Activated naive CD8-positive, alpha-beta T cell treated with anti-CD3 and anti-CD28 coated beads, Interleukin-2, amount 50 U/mL, for 24 hours (primary cell): ENCODE measurements around the gene HOXA13.
A peak's percentile ranks its signal among the peaks of the same experiment; 100 is the strongest.

Source experiments
- ATAC-seq: fragments of 150-1000 bp; cut with Tn5 transposase; one replicate; pipeline ENCODE4 v1.10.0; 2021
- DNase-seq: peaks from one replicate; pipeline ENCODE4 v3.0.0; 2021
- H3K27ac Mint-ChIP-seq: one replicate; pipeline ENCODE4 v1.8.0; 2021; ENCODE audit warnings: mild to moderate bottlenecking, mixed read lengths
- H3K27me3 Mint-ChIP-seq: one replicate; pipeline ENCODE4 v1.8.0; 2021; ENCODE audit warnings: mixed read lengths
- H3K36me3 Mint-ChIP-seq: one replicate; pipeline ENCODE4 v1.8.0; 2021; ENCODE audit warnings: low read depth, mixed read lengths
- H3K4me1 Mint-ChIP-seq: one replicate; pipeline ENCODE4 v1.8.0; 2021; ENCODE audit warnings: mixed read lengths
- H3K4me3 Mint-ChIP-seq: one replicate; pipeline ENCODE4 v1.8.0; 2021; ENCODE audit warnings: mild to moderate bottlenecking, moderate library complexity, mixed read lengths
- H3K9me3 Mint-ChIP-seq: one replicate; pipeline ENCODE4 v1.8.0; 2021; ENCODE audit warnings: mixed read lengths

Gene HOXA13

DNA sequence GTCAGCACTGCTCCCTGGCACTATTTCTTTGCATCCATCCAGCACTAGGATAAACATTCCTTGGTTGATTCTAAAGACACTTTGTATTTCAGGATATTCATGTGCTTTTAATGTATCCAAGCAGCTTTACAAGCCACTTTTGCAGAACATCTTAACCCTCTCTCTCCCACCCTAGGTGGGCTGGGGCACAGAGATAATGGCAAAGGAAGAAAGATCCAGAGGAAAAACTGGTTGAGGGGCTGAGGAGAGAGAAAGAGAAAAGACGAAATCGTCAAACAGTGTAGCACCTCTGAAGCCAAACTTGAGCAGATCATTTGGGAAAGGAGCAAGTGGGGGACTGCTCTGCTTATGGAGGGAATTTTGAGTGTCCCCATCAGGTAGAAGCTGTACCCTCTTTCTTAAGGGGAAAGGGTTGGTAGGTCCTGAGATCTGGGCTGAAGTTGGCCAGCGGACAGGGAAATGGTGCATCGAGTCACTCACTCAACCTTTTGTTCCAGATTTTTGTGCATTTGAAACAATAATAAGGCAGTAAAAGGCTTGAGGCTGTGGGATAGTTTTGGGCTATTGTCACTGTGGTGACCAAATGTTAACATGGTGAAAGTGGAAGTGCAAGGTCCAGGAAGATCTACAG, 4.2 kb upstream of the HOXA13 start:
- ATAC-seq (no peak), DNase-seq (no peak)
- Mint-ChIP-seq H3K36me3 (no peaks in the 10 kb centered on the region), H3K4me1 (peaks cover 35% of the 10 kb centered on the region), H3K9me3 (no peaks in the 10 kb centered on the region), H3K27ac (no peak overlapping the region), H3K27me3 (peaks cover 84% of the 10 kb centered on the region), H3K4me3 (no peak overlapping the region)

DNA sequence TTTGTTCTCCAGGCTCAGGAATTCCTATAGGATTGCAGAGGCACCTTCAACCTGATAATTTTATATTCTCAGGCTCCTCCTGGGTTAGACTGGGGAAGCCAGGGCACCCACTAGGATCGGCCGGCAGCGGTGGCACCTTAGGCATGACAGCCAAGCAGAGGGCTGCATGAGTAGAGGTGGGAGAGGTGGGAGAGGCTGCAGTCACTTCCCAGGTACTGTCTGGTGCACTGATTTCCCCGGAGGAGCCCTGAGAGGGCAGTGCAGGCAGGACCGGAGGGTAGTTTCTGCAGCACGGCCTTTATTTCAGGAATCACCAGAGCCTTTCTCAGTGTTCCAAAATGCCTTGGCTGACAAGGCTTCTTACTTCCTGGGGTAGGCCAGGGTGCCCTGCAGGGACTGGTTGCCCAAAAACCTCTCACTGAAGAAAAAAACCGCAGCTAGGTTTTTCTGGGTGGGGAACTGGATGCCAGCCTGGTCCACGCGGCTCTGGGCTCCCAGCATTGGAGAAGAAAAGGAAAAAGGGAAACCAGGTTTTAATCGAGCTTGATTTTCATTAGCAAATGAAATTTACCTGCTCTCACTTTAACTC, 3.6 kb upstream of the HOXA13 start:
- no peak overlapping the region for H3K27ac Mint-ChIP-seq
- ATAC-seq (no peak), DNase-seq (no peak)
- H3K36me3 Mint-ChIP-seq: no peaks in the 10 kb centered on the region
- no peaks in the 10 kb centered on the region for H3K9me3 Mint-ChIP-seq
- peaks cover 83% of the 10 kb centered on the region for H3K27me3 Mint-ChIP-seq
- H3K4me3 Mint-ChIP-seq: no peak overlapping the region
- H3K4me1 Mint-ChIP-seq: peaks cover 39% of the 10 kb centered on the region

DNA sequence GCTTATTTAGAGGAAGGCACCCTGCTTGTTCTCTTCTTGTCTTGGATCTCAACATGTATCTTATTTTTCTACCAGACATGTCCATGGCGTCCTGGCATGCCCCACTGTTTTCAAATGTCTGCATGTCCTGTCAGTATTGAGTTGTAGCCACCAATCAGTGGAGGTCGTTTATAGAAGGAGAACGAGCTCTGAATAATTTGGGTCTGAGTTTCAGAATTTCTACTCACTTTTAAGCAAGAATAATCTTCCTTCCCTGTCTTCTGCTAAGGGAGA, 2.9 kb upstream of the HOXA13 start:
- Mint-ChIP-seq H3K4me1 (peaks cover 42% of the 10 kb centered on the region), H3K27me3 (peaks cover 83% of the 10 kb centered on the region), H3K36me3 (no peaks in the 10 kb centered on the region), H3K4me3 (no peak overlapping the region), H3K27ac (peak overlapping the region; percentile 5), H3K9me3 (no peaks in the 10 kb centered on the region)
- DNase-seq (no peak), ATAC-seq (no peak)

DNA sequence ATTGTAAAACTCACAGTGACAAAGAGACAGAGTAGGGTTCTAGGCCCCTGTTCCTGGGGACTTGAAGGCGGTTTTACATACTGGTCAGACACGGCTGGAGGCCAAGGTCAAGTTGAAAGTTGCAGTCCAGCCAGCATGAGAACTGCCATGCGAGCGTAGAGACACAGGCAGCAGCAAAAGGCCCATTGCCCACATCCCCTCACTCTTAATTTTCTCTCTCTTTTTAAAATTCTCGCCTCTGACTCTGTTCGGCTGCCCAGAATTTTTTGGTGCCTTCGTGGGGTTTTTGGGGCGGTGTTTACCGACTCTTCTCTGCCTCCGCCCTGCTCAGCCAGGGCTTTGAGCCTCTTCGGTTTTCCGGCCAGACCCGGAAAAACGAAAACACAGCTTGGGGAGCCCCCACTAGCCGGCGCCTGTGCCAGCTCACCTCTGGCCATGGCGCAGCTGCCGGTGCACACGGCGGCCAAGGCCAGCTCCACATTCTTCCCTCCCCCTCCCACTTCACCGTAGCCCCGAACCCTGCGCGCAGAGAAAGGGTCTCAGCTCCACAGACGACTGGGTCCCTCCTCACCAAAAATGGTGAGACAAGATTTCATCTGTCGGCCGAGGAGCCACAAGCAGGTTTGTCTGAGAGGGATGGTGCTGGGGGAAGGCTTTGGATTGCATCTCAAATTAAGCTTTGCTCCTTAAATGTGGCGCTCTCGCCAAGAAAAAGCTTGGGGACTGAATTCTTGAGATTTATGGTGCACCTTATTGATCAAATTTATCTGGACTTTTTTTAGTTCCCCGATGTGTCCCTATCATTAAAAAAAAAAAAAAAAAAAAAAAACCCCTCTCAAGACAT, 2.3 kb upstream of the HOXA13 start:
- H3K27ac Mint-ChIP-seq: no peak overlapping the region
- peaks cover 83% of the 10 kb centered on the region for H3K27me3 Mint-ChIP-seq
- no peak for DNase-seq
- no peaks in the 10 kb centered on the region for H3K36me3 Mint-ChIP-seq
- no peak for ATAC-seq
- H3K9me3 Mint-ChIP-seq: no peaks in the 10 kb centered on the region
- peak overlapping the region; percentile 17 for H3K4me3 Mint-ChIP-seq
- peaks cover 42% of the 10 kb centered on the region for H3K4me1 Mint-ChIP-seq

DNA sequence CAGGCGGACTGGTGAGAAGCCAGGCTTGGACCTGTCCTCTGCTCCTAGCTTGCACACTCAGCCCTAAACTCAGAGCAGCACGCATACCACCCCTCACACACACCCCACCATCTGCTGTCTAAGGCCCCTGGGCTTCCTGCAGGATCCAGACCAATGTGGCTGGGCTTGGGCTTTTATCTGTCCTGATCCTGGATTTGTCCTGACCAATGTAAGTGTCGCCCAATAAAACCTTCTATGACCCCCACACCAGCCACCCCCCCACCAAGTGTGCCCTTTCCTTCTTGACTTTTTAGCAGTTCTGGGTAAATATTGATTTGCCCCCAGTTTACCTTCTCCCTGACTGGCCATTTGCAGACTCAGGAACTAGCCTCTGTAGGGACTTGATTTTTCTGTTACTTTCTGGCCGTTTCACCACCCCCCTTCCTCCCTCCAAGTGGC, 1.7 kb upstream of the HOXA13 start:
- Mint-ChIP-seq H3K36me3 (no peaks in the 10 kb centered on the region), H3K4me3 (peak overlapping the region; percentile 40), H3K27ac (no peak overlapping the region), H3K4me1 (peaks cover 42% of the 10 kb centered on the region), H3K27me3 (peaks cover 83% of the 10 kb centered on the region), H3K9me3 (no peaks in the 10 kb centered on the region)
- ATAC-seq (no peak), DNase-seq (no peak)

DNA sequence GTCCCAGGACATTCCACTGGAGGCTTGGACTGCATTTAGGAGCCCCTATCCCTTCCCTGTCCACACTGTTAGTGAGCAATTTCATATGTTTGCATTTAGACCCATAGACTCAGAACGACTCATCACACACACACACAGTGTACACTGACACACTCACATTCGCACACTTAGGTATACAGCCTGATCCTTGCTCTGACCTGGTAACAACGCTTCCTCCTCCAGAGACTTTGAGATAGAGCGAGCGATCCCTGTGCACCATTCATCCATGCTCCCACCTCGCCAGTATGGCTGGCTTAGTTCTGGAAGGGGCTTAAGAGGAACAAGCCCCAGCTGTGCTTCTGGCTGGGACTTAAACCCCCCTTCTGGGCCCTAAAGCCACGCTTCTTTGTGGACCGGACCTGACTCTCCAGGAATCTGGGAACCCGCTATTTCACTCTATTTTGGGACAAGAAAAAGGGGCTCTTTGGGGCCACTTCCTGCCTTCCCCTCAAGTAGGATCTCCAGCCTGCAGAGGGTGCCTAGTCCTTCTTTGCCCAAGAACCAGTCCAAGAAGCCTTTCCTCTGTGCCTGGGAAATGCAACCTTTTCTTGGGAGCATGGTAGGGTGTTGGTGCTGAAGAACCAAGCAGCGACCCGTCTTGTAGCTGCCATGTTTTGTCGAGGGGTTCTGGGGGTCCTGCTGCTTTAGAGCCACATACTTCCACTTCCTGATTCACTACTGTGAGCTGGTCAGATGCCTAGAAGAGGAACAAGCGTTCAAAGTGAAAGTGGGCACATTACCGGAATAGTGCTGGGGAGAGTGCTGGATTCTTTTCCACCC, 1.1 kb upstream of the HOXA13 start:
- no peaks in the 10 kb centered on the region for H3K9me3 Mint-ChIP-seq
- peak overlapping the region; percentile 40 for H3K4me3 Mint-ChIP-seq
- no peaks in the 10 kb centered on the region for H3K36me3 Mint-ChIP-seq
- peaks cover 42% of the 10 kb centered on the region for H3K4me1 Mint-ChIP-seq
- ATAC-seq: no peak
- DNase-seq: no peak
- H3K27ac Mint-ChIP-seq: peak overlapping the region; percentile 13
- H3K27me3 Mint-ChIP-seq: peaks cover 81% of the 10 kb centered on the region

DNA sequence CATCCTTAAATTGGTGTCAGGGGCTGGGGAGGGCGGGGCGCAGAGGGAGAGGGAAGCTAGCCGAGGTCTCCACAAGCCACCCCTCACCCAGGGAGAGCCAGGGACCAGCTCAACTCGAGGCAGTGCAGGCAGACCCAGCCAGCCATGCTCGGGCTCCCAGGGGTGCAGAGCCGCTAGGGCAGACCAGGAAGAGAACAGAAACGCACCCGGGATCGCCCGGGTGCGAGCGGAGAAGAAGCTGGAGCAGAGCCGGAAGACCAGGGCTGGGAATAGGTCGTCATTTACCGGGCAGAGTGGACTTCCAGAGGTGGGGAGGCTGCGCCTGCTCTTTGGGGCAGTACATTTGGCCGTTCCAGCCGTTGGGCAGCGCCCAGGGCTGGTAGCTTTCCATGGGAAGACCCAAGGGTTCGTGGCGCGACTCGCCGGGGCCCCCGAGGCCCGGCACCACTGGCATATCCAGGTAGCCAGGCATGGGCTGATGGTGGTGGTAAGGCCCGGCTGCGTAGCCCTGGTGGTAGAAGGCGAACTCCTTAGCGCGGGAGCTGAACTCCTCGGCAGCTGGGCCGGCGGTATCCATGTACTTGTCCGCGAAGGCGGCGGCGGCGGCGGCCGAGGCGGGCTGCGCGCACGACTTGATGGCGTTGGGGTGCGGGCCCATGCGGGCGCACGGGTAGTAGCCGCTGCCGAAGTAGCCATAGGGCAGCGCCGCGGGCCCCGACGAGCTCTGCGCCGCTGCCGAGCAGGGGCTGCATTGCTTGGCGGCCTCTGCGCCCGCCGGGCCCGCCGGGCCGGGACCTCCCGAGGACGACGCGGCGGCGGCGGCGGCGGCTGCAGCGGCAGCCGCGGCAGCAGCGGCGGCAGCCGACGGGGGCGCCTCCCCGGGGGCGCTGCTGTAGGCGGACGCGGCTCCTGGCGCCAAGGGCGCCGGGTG, 755 bp downstream of the HOXA13 start:
- Mint-ChIP-seq H3K36me3 (no peaks in the 10 kb centered on the region), H3K9me3 (no peaks in the 10 kb centered on the region), H3K27ac (no peak overlapping the region), H3K4me1 (peaks cover 32% of the 10 kb centered on the region), H3K27me3 (peaks cover 82% of the 10 kb centered on the region), H3K4me3 (peak overlapping the region; percentile 57)
- no peak for DNase-seq
- ATAC-seq: peak; percentile 2

DNA sequence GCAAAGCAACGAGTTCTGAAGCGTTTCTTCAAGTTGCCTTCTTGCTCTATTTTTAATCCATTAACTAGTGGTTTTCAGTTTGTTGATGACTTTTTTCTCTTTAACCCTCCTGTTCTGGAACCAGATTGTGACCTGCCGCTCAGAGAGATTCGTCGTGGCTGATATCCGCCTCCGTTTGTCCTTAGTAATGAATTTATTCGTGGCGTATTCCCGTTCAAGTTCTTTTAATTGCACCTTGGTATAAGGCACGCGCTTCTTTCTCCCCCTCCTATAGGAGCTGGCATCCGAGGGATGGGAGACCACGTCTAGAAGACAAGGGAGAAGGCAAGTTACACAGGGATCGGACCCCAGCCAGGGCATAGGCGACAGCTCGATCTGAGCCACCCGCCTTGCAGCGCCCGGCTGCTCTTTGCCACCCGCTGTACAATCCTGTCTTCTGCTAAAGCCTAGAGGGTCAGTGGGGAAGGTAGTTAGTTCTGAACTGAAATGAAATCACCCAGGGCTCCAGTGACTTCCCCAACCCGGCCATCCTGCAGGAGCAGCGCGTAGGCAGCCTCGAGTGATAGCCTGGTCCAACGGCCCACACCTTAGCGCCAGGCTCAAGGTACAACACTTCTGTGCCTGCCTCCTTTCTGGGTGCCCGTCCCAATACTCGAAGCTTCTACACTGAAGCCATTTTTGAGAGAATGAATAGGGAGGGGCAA, 1.6 kb downstream of the HOXA13 start:
- H3K4me1 Mint-ChIP-seq: peaks cover 37% of the 10 kb centered on the region
- no peaks in the 10 kb centered on the region for H3K9me3 Mint-ChIP-seq
- no peak overlapping the region for H3K4me3 Mint-ChIP-seq
- H3K27me3 Mint-ChIP-seq: peaks cover 84% of the 10 kb centered on the region
- H3K27ac Mint-ChIP-seq: peak overlapping the region; percentile 25
- no peaks in the 10 kb centered on the region for H3K36me3 Mint-ChIP-seq
- ATAC-seq (no peak), DNase-seq (no peak)

DNA sequence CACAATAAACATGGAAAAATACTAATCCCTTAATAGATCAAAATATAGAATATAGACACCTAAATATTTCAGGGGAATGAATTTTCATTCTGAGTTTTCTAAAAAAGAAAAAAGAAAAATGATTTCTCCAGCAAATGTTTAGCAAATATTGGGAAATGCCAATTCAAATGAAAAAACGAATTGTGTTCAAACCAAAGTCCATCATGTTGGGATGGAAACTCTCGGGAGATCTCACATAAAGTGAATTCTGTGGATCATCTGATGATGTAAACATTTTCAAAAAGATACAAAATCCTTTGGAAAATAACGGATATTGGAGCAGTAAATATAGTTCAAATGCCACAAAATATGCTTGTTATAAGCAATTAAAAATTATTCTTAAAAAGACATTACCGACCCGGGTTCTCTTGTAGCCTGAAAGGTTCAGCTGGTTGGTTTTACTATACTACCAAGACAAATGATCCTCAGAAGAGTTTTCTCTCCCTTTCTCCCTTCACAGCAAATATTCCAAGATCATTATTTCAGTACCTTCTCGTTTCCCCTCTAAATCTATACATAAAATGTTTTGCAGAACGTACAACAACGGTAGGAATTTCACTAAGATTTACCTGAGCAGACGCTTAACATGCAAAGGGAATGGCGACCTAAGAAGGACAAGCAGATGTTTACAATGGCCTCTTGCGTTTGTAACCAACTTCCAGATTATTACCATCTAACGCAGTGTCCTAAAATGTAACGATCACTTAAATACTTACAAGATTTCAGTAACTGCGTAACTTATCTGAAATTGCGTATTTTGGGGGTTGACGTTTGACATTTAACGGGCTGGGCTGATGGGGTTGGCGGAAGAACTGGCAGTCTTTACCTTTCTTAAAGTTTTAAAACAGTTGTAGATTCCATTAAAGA, 2.5 kb downstream of the HOXA13 start:
- Mint-ChIP-seq H3K36me3 (no peaks in the 10 kb centered on the region), H3K9me3 (no peaks in the 10 kb centered on the region), H3K27me3 (peaks cover 81% of the 10 kb centered on the region), H3K4me1 (peaks cover 38% of the 10 kb centered on the region), H3K4me3 (no peak overlapping the region), H3K27ac (no peak overlapping the region)
- ATAC-seq (no peak), DNase-seq (no peak)

DNA sequence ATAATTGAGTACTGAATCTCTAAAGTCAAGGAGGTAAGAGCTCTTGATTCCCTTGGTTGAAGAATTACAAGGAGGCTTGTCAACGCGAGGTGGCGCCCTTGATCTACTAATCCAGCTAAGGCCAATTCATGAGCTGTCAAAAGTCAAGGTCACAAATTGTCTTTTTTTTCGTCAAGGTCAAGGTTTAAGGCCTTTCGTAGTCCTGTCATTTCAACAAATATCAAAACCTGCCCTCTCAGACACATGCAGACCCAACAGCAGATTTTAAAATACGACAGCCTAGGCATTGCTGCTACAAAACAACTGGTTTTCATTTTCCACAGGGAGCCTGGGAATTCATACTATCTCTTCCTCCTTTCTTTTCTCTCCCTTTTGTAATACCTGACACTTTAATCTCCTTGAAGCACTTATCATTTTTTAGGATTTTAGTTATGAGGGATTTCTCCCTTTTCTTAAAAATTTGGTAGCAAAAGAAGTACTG, 3.6 kb downstream of the HOXA13 start:
- no peak overlapping the region for H3K27ac Mint-ChIP-seq

DNA sequence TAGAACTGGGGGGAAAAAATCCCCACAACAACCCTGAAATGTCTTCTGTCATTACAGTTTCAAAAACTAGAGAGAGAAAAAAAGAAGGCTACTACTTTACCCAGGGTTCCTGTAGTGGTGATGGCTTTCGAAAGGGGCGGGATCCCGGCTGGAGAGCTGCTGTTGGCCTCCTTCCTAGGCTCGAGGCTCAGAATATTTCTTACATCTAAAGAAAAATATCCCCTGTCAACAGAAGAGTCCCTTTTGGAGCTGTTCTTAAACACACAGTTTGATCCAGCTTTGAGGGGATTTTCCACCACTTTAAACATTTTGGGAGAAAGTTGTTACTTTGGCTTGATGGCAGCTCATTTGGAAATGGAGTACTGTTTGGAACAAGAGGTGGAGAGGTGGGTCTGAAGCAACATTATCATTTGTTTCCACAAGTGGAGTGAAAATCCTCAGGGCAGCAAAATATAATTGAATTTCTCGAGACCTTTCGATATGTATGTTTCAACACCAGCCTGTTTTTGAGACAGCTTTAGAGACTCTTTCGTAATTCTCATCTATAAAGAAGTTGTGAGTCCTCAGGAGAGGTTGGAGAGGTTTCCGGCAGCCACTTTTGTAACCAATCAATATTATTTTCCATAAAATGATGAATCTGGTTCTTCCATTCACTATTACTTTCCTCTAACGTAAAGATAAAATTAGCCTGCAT, 5.1 kb downstream of the HOXA13 start:
- Mint-ChIP-seq H3K27ac (no peak overlapping the region), H3K36me3 (no peaks in the 10 kb centered on the region), H3K27me3 (peaks cover 83% of the 10 kb centered on the region), H3K4me1 (peaks cover 17% of the 10 kb centered on the region), H3K9me3 (no peaks in the 10 kb centered on the region), H3K4me3 (no peak overlapping the region)
- DNase-seq (no peak), ATAC-seq (no peak)

More for the DNA sequence above, 3.6 kb downstream of the HOXA13 start:
- DNase-seq: peak; percentile 82
- no peak for ATAC-seq
- Mint-ChIP-seq H3K27me3 (peaks cover 81% of the 10 kb centered on the region), H3K36me3 (no peaks in the 10 kb centered on the region), H3K9me3 (no peaks in the 10 kb centered on the region), H3K4me3 (no peak overlapping the region), H3K4me1 (peaks cover 28% of the 10 kb centered on the region)

DNA sequence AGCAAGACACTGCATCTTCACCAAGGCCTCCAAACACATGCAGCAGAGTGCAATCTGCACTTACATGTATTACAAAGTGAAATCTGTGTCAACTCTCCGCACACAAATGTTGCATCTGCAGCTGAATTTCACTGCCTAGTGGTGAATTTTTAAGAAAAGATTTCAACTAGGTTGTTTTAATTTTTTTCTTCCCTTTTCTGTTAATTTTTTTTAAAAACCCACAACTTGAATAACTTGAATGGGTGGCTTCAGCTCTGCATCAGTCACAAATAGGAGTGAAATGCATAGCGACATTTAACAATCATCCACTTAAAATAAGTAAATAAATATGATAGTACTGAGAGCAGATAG, 5.9 kb downstream of the HOXA13 start:
- H3K4me3 Mint-ChIP-seq: no peak overlapping the region
- peaks cover 15% of the 10 kb centered on the region for H3K4me1 Mint-ChIP-seq
- no peaks in the 10 kb centered on the region for H3K36me3 Mint-ChIP-seq
- ATAC-seq (no peak), DNase-seq (no peak)
- H3K27me3 Mint-ChIP-seq: peaks cover 90% of the 10 kb centered on the region
- no peak overlapping the region for H3K27ac Mint-ChIP-seq
- H3K9me3 Mint-ChIP-seq: no peaks in the 10 kb centered on the region
